Measurements from ENCODE around the gene MAB21L4.

DNA sequence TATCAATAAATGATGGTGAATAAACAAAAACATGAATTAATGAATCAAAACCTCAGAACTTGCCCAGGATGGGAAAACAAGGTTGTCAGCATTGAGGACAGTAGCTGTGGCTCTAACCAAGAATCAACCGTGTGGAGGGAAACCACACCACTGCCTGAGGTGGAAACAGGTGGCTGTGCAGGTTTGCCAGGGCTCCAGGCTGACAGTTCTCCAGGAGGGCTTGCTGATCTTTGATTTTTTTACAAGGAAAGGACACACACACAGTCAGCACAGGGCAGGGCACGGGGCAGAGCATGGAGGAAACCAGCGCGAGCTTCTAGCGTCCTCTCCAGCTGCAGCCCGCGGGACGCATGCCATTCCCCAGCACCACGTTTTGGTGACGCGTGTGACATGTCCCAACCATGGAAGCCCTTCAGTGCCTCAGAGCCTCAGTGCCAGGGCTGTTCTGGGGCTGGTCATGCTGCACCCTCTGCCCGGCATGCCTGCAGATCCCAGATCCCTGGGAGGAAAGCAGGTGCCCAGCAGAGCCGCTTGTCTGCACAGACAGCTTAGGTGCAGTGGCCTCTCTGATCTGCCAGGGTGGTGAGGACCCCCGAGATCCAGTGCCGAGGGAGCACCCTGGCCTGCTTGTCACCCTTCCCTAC lies 43.2 kb downstream of the MAB21L4 start:
- no peak for TF ChIP-seq POLR2AphosphoS5 (IDR thresholded peaks at IDR 0.05; ENCODE audit: borderline replicate concordance, low read depth, low read length)
- TF ChIP-seq EZH2 (IDR thresholded peaks at IDR 0.05) = no peak
